ENCODE measurements around the gene ZDHHC14.

The ZDHHC14 gene

DNA sequence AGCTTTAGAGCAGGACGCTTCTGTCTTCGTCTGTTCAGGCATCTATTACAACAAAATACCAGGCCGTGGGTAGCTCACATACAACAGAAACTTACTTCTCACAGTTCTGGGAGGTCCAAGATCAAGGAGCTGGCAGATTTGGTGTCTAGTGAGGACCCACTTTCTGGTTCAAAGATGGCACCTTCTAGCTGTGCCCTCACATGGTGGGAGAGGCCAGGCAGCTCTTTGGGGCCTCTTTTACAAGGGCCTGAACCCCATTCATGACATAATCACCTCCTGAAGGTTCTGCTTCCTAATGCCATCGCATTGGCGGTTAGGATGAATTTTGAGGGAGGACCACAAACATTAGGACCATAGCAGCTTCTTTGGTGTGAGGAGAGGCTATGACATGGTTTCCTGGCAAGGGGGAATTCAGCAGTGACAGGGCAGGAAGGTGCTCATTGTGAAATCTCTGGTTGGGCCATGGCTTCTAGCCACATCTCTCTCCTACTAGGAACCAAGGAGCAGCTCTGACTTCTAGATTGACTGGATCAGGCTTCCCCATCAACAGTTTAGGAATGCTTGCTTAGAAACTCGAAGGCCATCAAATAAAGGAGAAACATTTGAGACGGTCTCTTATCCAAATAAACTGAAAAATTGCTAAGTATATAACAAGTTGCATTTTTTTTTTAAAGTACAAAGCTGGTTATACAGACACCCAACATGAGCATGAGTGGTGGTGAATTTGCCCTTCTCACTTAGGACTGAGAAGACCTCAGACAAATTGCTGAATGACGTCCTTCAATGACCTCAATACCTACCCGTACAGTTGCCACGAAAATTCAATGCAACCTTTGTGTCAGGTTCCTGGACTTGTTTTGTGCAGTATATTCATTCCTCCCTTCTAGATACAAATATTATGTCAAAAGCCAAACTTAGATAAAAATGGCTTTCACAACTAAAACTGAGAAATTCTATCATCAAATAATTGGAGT lies 140.7 kb downstream of the ZDHHC14 start:
- H3K9ac ChIP-seq (ENCODE audit: low read length) = no peak overlapping the region
- no peaks in the 10 kb centered on the region for H3K9me2 ChIP-seq (replicated peaks; ENCODE audit: insufficient read depth, low read length)
- no peaks in the 10 kb centered on the region for H3F3A ChIP-seq (ENCODE audit: insufficient read depth)
- H3K36me3 ChIP-seq (ENCODE audit: low read length) = no peaks in the 10 kb centered on the region
- H3K4me3 ChIP-seq (ENCODE audit: insufficient read depth, low read length, poor library complexity, severe bottlenecking) = no peak overlapping the region
- H3K9me3 ChIP-seq (ENCODE audit: insufficient read depth, low read length) = no peaks in the 10 kb centered on the region
- no peaks in the 10 kb centered on the region for H3K79me2 ChIP-seq (ENCODE audit: insufficient read depth, low read length)
- TF ChIP-seq, protein P1, sequence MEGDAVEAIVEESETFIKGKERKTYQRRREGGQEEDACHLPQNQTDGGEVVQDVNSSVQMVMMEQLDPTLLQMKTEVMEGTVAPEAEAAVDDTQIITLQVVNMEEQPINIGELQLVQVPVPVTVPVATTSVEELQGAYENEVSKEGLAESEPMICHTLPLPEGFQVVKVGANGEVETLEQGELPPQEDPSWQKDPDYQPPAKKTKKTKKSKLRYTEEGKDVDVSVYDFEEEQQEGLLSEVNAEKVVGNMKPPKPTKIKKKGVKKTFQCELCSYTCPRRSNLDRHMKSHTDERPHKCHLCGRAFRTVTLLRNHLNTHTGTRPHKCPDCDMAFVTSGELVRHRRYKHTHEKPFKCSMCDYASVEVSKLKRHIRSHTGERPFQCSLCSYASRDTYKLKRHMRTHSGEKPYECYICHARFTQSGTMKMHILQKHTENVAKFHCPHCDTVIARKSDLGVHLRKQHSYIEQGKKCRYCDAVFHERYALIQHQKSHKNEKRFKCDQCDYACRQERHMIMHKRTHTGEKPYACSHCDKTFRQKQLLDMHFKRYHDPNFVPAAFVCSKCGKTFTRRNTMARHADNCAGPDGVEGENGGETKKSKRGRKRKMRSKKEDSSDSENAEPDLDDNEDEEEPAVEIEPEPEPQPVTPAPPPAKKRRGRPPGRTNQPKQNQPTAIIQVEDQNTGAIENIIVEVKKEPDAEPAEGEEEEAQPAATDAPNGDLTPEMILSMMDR (IDR thresholded peaks at IDR 0.05; ENCODE audit: insufficient read depth, low read length, poor library complexity, severe bottlenecking) = no peak
- H3K4me2 ChIP-seq (ENCODE audit: low read depth, low read length, poor library complexity, severe bottlenecking) = no peak overlapping the region
- no peak overlapping the region for H2AFZ ChIP-seq (ENCODE audit: low read depth, low read length, severe bottlenecking)
- H4K20me1 ChIP-seq (ENCODE audit: low read depth, low read length) = no peaks in the 10 kb centered on the region
- H3K27me3 ChIP-seq (ENCODE audit: low read length) = no peaks in the 10 kb centered on the region
- H3K27ac ChIP-seq (ENCODE audit: low read depth, low read length) = no peak overlapping the region

DNA sequence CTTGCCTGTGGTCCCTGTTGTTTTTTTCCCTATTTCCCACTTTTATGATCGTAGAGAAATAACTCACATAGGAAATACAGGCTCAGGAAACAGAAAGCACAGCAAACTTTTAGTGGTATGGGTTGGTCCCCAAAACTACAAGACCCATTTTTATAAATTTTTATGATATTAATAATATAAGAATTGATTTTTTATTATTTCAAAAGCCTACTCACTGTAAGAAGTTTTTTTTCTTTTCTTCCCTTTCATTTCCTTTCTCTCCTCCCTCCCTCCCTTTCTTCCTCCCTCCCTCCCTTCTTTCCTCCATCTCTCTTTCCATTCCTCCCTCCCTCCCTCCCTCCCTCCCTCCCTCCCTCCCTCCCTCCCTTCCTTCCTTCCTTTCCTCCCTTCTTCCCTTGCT lies 141.5 kb downstream of the ZDHHC14 start:
- Histone ChIP-seq H4K20me1 (ENCODE audit: low read depth, low read length) (no peaks in the 10 kb centered on the region), H3K9me3 (ENCODE audit: insufficient read depth, low read length) (no peaks in the 10 kb centered on the region), H3K9ac (ENCODE audit: low read length) (no peak overlapping the region), H2AFZ (ENCODE audit: low read depth, low read length, severe bottlenecking) (no peak overlapping the region), H3K27ac (ENCODE audit: low read depth, low read length) (no peak overlapping the region), H3K79me2 (ENCODE audit: insufficient read depth, low read length) (no peaks in the 10 kb centered on the region), H3K27me3 (ENCODE audit: low read length) (no peaks in the 10 kb centered on the region), H3F3A (ENCODE audit: insufficient read depth) (no peaks in the 10 kb centered on the region), H3K9me2 (replicated peaks; ENCODE audit: insufficient read depth, low read length) (no peaks in the 10 kb centered on the region), H3K36me3 (ENCODE audit: low read length) (no peaks in the 10 kb centered on the region), H3K4me2 (ENCODE audit: low read depth, low read length, poor library complexity, severe bottlenecking) (no peak overlapping the region), H3K4me3 (ENCODE audit: insufficient read depth, low read length, poor library complexity, severe bottlenecking) (no peak overlapping the region)
- no peak for TF ChIP-seq EZH2phosphoT487 (conservative IDR thresholded peaks at IDR 0.05; ENCODE audit: low read length)
- TF ChIP-seq, protein P1 (IDR thresholded peaks at IDR 0.05; ENCODE audit: insufficient read depth, low read length, poor library complexity, severe bottlenecking) = no peak

DNA sequence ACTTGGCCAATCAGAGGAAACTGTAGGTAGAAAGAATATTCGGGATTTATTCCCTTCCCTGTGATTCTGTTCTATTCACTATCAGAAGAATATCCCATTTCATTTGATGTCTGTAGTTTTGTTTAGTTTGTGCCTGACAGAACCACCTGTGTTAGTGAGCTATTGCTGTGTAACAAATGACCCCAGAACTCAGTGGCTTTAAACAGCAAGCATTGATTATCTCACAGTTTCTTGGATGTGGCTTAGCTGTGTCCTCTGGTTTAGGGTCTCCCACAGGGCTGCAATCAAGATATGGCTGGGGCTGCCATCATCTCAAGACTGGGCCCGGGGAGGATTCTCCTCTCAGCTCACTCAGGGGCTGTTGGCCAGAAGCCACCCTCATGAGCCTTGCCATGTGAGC lies 143.7 kb downstream of the ZDHHC14 start:
- Histone ChIP-seq H2AFZ (ENCODE audit: low read depth, low read length, severe bottlenecking) (no peak overlapping the region), H3K4me3 (ENCODE audit: insufficient read depth, low read length, poor library complexity, severe bottlenecking) (no peak overlapping the region), H4K20me1 (ENCODE audit: low read depth, low read length) (no peaks in the 10 kb centered on the region), H3K27me3 (ENCODE audit: low read length) (no peaks in the 10 kb centered on the region), H3K9me2 (replicated peaks; ENCODE audit: insufficient read depth, low read length) (no peaks in the 10 kb centered on the region), H3K9ac (ENCODE audit: low read length) (no peak overlapping the region), H3F3A (ENCODE audit: insufficient read depth) (no peaks in the 10 kb centered on the region), H3K4me2 (ENCODE audit: low read depth, low read length, poor library complexity, severe bottlenecking) (no peak overlapping the region), H3K36me3 (ENCODE audit: low read length) (no peaks in the 10 kb centered on the region), H3K9me3 (ENCODE audit: insufficient read depth, low read length) (no peaks in the 10 kb centered on the region), H3K79me2 (ENCODE audit: insufficient read depth, low read length) (no peaks in the 10 kb centered on the region), H3K27ac (ENCODE audit: low read depth, low read length) (no peak overlapping the region)
- TF ChIP-seq EZH2phosphoT487 (conservative IDR thresholded peaks at IDR 0.05; ENCODE audit: low read length) = no peak
- TF ChIP-seq, protein P1 (IDR thresholded peaks at IDR 0.05; ENCODE audit: insufficient read depth, low read length, poor library complexity, severe bottlenecking) = no peak
